HG02759 (cell line): ENCODE data around the gene LAMTOR2.

ENCODE experiments used
- ATAC-seq: cut with Tn5 transposase; IDR thresholded peaks from one replicate; pipeline ENCODE4 v1.9.1; 2021; ENCODE audit warnings: mild to moderate bottlenecking, moderate library complexity; ENCODE audit not compliant: unreplicated experiment

Gene LAMTOR2

DNA sequence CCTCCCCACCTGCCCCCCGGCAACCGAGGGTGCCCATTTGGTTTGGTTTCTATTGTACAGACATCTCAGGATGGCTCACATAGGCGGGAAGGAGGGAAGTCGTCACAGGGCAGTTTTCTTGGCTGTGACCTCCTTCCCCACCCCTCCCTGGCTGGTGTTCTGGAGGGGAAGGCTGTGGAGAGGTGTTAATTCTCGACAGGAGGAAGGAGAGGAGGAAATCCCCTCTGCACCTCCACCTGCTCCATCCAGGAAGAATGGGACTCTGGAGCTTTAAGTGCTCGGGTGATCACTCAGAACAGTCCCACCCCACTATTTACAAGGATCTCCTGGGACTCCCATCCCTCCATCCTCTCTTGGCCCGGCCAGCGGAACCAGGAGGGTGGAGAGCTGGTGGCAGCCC lies 20.1 kb downstream of the LAMTOR2 start:
- no peak for ATAC-seq

- ATAC-seq = no peak
Observed at GRCh38 chr1:156075162-156075561, 20.6 kb downstream of the LAMTOR2 start.

DNA sequence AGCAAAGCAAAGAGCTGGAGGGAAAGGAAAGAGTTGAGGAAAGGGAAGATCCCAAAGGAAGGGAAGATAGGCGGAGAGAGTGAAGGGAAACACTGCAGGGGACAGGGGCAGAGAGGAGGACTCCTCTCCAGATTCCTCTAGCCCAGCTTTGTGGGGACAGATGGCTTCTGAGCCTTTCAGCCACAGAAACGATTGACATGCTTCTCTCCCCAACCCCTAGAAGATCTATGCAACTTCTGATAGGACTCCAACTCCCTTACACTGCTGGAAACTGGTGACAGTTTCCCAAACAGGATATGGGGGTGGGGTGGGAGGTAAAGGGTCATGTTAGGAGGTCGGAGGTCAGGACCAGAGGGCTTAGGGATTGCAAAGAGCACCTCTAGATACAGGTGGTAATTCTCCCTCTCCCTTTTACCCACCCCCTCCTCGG lies 21.2 kb downstream of the LAMTOR2 start:
- ATAC-seq = no peak

- peak; percentile 57 for ATAC-seq
Observed at GRCh38 chr1:156076609-156077429, 22.2 kb downstream of the LAMTOR2 start.

GRCh38 chr1:156077430-156077760 lies 22.8 kb downstream of the LAMTOR2 start:
- no peak for ATAC-seq

- ATAC-seq = no peak
Observed at GRCh38 chr1:156078728-156079127, 24.1 kb downstream of the LAMTOR2 start.

DNA sequence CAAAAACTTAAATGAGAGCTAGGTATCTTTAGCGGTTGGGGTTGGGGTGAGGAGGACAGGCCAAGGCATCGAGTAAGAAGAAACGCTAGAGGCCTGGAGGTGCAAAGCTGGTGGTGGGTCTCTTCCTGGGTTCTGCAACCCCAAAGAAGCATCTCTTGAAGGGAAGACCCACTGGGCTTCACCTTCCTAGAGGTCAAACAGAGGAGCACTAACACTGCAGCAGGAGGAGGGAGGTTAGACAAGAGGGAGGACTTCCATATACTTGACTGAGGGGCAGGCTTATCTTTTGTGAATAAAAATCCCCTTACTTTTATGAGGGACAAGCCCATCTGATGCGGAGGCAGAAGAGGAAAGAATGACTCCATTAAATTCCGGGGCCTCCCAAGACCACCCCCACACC lies 25.2 kb downstream of the LAMTOR2 start:
- no peak for ATAC-seq

DNA sequence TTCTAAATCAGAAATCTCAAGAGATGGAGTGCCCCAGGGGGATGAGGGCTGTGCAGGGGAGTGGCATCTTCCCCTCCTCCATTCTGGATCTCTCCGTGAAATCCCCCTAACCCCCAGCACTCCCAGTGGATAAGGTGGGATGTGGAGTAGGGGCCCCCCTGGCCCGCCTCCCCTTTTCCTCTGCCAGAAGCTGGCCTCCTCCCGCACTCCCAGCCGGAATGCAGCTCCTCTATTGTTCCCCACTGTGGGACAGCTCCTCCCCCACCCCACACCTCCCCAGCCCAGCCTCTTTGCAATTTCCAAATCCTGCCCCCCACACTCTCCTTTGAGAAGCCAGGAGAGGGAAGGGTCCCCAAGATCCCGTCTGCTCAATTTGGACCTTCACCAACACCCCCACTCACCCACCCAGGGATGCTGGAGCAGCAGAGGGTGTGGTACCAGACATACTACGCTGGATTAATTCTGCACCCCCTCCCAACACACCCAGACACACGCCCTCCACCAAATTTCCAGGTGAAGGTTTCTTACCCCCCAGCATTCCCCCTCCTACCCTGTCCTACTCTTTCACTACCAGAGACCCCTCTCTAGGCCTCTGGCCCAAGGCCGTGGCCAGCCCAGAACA lies 25.8 kb downstream of the LAMTOR2 start:
- no peak for ATAC-seq

- ATAC-seq = no peak
Observed at GRCh38 chr1:156080863-156081179, 26.2 kb downstream of the LAMTOR2 start.

GRCh38 chr1:156081180-156081916 lies 26.8 kb downstream of the LAMTOR2 start:
- no peak for ATAC-seq

- ATAC-seq = no peak
Observed at GRCh38 chr1:156081917-156082308, 27.3 kb downstream of the LAMTOR2 start.

DNA sequence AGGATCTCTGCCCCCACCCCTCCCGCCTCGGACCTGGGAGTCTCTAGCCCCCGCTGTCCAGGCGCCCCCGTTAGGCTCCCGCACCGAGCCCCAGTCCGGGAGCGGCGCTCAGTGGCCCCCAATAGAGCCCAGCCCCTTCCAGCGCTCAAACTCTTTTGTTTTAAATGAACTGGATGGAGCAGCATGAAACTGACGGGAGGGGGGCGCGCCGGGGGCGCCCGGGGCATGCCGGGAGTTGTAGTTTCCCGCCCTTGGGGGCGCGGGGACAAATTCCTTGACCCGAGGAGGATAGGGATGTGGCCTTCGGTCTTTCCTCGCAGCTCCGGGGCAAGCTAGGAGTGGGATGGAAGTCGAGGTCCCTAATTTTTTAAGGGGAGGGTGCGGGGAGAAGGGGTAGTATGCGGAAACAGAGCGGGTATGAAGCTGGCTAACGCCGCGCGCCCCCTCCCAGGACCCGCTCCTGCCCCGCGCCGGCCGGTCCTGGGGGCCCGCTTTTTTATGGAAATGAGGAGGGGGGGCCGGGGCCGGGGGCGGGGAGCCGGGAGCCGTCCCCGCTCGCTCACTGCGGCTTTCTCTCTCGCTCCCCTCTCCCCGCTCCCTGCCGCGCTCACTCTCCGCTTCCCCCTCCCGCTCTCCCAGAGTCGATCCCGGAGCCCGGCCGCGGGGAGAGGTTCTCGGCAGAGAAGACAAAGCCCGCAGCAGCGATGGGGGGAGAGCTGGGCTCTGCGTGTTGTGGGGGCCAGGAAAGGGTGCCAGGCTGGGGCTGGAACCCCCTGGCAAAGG lies 27.9 kb downstream of the LAMTOR2 start, which contains the start of gene MEX3A:
MEX3A (minus strand) TSS at position 157 of the 783 bp plus-strand sequence. CDS start 467 bp downstream, outside the sequence.
- ATAC-seq = no peak

GRCh38 chr1:156083800-156084790 lies 29.5 kb downstream of the LAMTOR2 start:
- ATAC-seq = no peak

- no peak for ATAC-seq
Observed at GRCh38 chr1:156086256-156086662, 31.7 kb downstream of the LAMTOR2 start.

GRCh38 chr1:156089704-156090103 lies 35.1 kb downstream of the LAMTOR2 start:
- no peak for ATAC-seq

DNA sequence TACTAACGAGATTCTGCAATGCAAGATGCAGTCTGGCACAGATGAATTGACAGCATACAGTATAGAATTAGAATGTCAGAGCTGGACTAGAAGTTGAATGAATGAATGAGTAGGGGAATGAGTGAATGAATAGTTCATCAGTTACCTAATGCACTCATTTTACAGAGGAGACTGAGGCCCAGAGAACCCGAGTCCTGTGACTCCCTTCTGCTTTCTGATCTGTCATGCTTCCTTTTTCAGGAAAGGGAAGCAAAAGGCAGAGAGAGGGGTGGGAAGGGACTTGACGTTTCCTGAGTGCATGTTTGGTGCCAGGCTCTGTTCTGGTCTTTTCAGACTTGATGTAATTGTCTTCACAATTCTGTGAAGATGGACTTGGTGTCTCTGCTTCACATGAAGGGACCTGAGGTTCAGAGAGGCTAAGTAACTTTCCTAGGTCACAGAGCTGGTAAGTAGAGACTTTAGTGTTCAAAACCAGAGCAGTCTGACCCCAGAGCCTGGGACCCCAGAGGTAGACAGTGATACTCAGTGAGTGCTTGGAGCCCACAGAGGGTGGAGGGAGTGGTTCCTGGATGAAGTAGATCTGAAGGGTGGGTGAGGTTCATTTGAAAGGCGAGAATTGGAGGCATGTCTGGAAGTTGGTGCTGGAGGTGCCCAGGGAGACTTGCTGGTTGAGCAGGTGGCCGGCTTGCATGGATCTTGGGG lies 35.7 kb downstream of the LAMTOR2 start:
- no peak for ATAC-seq

DNA sequence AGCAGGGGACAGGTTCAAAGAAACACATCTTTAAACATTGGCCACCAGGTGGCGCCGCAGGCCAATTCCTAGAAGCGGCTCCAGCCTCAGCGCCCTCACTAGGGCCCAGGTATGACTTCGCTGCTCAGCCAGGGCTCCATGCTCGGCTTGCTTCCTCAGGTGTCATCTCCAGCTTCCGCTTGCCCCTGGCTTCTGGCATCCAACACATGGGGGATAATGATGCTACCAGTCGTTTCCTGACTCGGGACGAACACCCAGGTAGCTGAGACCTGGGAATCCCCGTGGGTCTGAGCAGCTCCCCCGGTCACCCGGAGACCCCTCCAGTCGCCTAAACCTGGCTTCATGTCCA lies 36.2 kb downstream of the LAMTOR2 start:
- ATAC-seq = peak; percentile 71

DNA sequence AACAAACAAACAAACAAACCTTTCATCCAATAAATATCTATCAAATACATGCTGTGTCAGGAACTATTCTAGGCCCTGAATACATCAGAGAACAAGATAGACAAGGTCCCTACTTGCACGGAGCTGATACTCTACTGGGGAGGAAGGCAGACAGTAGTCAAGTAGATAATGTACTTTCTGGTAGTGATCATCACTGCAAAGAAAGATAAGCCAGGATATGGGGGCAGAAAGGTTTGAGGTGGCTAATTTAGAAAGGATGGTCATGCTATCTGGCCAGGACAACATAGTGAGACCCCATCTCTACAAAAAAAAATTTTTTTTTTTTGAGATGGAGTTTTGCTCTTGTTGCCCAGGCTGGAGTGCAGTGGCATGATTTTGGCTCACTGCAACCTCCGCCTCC lies 37.0 kb downstream of the LAMTOR2 start:
- no peak for ATAC-seq

DNA sequence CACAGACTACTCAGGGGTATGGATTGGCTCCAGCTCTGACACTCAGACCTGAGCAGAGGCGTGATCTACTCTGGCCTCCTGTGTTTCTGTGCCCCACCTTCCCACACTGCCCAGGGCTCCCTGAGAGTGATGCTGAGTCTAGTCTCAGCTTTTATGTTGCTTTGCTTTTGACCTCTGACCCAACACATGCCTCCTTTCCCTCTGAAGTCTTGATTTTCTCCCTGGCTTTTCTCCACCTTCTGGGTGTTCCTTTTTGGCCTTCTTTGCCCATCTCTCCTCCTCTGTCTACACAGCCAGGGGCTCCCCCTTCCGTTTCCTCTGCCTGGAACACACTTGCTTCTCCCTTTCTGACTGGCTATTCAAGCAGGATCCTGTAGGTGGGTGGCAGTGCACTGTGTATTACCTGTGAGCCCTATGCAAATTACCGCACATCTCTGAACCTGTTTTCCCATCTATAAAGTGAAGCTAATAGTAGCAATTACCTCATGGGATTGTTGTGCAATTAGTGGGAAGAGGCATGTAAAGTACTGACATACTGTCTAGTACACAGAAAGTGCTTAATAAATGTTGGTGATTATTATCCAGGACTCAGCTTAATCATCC lies 41.4 kb downstream of the LAMTOR2 start:
- ATAC-seq = no peak
